NOMO-1 (cell line): ENCODE measurements around the gene STX8.

Experiments used
- DNase-seq, 2 experiments: peaks; one replicate each; lab custom pipeline; 2025; ENCODE audit not compliant: unreplicated experiment in 2 of 2; lab: John Stamatoyannopoulos, UW

STX8 gene

DNA sequence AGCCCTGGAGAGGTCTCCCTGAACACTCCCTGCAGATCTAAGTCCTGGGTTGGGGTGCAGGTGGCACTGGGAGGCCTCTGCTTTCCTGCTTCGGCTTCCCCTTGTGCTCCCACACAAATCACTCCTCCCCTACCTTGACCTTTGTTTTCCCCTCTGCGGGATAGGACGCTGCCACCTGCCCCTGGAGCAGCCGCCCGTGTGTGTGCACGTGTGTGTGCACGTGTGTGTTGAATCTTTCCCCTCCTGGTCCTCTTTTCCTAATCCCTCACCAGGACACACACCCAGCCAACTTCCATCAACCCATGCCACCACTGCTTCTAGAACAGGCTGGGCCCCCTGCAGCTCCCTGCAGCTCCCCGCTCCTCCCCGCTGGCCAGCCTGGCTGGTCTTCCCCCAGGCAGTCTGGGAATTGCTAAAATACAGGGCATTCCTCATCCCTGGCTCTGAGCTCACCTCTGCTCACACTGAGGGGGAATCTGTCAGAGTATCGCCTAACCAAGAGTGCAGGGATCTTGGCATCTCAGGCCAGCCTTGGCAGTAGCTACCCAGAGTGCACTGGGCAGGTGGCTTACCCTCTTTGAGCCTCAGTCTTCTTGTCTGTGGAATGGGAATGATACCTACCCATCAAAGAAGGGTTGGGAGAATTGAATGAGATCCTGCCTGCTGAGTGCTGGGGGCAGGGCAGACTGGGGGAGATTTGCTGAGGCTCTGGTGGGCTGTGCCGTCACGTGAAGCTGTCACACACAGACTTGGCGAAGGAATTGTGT is 355.8 kb downstream of the STX8 start:
- no peak for DNase-seq

DNA sequence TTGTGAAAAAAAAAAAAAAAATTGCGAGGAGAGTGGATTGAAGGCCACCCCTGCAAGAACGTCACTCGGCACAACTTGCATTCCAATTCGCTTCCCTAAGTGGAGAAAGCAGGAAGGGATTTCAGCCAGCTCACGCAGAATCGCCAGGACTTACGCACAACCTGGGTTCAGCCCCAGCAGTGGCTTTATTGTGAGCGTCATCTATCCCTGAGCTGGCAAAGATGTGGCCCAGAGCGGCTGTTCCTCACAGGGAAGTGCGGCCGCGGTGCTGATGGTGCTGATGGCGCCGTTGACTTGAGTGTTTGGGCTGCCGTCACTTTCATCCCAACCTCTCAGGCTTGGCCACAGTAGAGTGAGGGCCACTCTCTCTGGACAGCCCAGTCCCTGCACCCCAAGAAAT is 356.7 kb downstream of the STX8 start:
- no peak for DNase-seq

DNA sequence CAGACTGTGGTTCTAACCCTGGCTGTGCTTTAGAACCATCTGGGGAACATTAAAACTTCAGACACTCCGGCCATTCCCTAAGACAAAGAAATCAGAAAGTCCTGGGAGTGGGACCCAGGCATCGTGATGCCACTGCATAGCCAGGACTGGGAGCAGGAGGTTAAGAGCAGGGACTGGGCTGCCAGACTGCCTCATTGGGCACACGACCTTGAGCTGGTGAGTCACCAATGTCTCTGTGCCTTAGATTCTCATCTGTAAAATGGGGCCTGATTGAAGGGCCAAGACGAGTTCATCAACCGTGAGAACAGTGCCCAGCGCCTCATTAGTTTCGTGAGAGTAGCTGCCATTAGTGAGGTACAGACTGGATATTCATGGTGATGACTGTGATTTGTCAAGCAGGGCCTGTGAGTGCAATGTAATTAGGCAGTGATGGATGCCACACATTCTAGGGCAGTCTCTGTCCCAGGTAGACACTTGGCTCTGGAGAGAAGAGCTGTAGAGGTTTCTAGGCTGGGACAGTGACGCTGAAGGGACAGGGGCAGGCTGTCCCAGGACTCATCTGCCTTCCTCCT is 357.5 kb downstream of the STX8 start:
- no peak for DNase-seq

GRCh38 chr17:9217151-9218056 is 358.2 kb downstream of the STX8 start:
- no peak for DNase-seq

- no peak for DNase-seq
These were observed 360.2 kb downstream of the STX8 start for GRCh38 chr17:9215465-9215864.

DNA sequence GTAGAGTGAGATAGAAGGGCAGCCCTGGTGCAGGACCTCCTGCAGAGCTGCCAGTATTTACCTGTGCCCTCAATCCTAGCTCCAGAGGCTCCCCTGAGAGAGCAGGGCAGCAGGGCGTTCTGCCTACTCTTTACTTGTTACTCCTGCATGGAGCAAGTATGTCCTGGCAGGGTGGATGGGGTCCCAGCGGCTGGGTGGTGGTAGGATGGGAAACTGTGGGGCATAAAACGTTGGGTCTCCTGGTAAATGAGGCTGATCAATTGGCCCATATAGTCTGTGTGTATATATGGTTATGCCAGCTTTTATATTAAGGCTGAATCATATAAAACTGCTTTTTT is 362.3 kb downstream of the STX8 start:
- DNase-seq: no peak

- DNase-seq: no peak
These were observed 363.0 kb downstream of the STX8 start for GRCh38 chr17:9212376-9213302.

DNA sequence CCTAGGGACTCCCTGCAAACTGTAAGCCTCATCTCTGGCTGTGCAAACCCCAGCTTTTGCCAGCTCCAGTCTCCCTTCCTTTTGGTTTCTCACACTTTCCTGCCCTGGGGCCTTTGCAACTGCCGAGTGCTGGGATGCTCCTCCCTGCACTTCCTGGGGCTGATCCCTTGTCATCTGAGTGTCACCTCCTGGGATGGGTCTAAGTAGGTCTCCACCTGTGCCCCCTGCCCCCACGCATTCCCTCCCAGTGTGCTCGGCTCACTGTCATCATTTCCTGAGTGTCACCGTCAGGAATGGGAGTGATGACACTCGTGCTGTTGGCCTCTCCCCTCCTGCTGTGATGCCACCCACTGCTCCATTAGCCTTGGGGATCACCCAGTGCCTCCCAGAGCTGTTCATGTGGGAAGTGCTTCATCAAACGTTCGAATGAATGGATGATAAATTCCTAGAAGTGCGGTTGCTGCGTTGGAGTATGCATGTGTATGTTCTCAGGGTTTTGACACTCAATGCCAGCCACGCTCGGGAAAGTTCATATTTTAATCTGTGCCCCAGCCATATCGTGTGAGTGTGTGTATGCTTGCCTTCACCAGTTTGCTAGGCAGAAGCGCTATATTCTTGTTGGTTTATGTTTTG is 364.4 kb downstream of the STX8 start:
- no peak for DNase-seq

- no peak for DNase-seq
These were observed 365.7 kb downstream of the STX8 start for GRCh38 chr17:9209781-9210370.

DNA sequence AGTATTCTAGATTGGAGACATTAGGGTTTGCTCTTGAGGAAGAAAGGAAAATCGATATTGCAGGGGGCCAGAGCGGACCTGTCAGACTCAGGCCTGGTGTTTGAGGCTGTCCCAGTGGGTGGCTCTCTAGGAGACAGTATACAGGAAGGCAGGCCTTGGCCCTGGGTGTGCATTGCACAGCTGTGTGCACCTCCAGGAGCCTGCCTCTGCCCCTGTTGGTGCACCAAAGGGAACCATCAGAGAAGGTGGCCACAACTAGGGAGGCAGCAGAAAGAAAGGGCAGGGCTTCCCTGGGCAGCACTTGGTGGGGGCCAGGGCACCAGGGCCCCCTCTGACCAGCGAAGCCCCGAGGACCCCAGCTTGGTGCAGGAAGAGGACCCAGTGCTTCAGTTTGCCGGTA is 366.3 kb downstream of the STX8 start:
- no peak for DNase-seq

DNA sequence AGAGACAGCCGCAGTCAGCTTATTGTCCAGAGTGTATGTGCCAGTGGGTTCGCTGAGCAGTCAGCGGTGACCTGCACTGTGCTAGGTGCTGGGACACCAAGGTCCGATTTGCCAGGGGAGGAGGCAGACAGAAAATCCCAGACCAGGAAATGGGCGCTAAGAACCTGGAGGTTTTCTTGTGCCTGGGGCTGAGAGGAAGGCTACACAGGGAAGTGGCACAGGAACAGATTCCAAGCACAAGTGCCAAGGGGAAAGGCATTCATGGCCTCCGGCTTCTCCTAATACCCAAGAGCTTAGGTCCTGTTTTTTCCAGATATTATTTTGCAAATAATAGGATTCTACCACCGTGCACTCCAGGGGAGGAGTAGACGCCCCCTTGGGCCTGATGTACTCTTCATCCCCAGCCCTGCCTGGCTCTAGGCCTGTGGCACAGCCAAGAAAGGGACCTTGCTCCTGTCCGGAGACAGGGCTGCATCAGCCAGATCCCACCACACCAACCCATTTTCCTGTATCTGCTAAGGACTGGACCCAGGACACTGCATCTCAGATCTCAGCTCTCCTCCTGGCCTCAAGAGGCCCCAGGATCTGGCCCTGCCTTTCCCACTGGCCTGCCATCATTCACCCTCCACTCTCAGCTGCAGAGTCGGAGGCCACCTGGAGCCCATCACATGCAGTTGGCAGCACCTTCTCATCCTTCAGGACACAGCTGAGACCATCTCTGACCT is 367.1 kb downstream of the STX8 start:
- no peak for DNase-seq

DNA sequence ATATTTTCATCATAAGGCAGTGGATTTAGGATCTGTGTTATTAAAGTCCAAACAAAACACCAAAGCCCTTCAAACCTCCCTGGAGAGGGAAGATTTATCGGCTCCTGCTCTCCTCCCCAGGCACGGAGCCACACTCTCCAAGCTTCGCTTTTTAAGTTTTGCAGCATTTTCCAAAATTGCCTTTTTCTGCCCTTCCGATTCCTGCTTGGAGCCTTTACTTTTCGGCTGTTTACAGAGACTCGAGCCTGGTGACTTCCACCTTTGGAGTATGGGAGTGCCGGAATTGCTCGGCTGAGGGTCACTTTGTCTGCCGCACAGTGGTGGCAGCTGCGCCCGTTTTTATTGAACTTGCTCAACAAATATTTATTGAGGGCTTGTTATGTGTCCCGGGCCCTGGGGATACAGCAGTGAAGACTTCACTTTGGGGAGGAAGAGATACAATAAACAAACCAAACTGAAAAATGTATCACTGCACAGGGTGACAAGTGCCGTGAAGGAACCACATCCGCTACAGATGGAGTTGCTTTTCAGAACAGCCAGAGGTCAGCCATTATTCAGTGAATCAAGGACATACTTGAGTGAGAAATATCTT is 368.8 kb downstream of the STX8 start:
- DNase-seq: no peak

- no peak for DNase-seq
These were observed 369.3 kb downstream of the STX8 start for GRCh38 chr17:9206410-9206703.

- DNase-seq: no peak
These were observed 369.9 kb downstream of the STX8 start for GRCh38 chr17:9205520-9206409.

DNA sequence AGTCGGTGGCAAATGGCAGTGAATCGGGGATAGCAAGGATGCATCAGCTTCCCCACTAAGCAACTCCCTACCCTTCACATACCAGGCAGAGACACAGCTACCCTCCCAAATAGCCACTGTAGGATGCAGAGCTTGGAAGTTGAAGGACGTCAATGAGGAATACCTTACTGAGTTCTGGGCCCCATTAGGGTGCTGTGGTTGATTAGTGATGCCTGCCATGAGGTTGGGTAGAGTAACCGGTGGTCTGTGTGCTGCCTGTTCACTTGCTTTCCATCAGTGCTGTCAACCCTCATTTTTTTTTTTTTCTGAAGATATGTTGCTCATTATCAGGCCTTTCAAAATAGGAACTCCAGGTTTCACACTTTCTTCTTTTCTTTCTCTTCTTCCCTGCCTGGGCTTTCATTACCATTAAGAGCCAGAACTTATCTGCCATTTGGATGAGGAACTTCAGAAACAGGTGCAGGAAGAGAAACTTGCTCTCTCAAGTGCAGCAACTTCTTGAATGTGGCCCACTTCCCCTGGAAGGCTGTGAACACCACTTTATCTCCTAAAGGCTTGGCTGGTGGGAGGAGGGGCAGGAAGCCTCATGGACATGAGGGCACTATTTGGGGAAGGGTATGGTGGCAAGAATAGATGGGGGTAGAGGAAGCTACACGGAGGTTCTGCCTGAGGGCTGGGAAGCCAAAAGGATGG is 370.8 kb downstream of the STX8 start:
- DNase-seq: peak; percentile 19 to 36

DNA sequence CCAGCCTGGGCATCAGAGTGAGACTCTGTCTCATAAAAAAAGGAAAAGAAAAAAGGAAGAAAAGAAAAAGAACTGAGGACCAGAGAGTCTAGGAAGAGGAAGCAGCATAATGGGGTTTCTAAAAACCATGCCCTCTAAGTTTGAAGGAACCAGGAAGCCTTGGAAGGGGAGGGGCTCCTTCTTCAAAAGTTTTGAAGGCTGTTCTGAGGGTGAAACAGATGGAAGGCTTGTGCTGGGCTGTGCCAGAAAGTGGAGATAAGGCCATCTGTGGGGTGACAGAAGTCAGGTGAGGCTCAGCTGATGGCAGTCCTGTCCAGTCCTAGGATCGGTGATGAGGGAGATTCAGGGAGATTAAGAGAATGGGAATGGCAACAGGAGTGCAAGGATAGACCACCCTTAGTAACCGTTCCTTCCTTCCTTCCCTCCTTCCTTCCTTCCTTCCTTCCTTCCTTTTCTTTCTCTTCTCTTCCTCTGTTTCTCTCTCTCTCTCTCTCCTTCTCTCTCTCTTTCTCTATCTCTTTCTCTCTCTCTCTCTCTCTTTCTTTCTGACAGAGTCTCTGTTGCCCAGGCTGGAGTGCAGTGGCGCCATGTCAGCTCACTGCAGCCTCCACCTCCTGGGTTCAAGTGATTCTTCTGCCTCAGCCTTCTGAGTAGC is 371.7 kb downstream of the STX8 start:
- peak in 1 of 2 experiments; percentile 55 for DNase-seq

DNA sequence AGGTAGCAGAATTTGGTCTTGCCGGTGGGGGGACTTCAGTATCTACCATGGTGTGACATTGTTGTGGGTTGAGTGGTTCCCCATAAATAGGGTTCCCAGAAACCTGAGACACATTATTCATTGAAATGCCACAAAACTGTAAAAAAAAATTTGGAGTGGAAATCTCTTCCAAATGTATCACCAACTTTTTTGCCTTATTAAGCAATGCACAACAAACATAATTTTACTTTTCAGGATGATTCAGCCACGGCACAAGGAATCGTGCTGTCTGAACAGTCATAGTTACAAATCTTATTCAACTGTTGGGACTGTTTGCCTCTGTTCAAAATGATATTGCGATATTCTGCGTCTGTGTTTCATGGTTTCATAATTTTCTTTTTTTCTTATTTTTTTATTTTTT is 373.1 kb downstream of the STX8 start:
- no peak for DNase-seq
